Measurements from ENCODE around the gene SLC4A8. TPM values are rescaled to one million over a fixed set of nuclear protein-coding genes. Genes with fewer than 3 reads are reported as not detected.

Gene SLC4A8
- total and polyA plus RNA-seq, 11 donors = 0.07 to 3.6 (median 0.51) TPM

DNA sequence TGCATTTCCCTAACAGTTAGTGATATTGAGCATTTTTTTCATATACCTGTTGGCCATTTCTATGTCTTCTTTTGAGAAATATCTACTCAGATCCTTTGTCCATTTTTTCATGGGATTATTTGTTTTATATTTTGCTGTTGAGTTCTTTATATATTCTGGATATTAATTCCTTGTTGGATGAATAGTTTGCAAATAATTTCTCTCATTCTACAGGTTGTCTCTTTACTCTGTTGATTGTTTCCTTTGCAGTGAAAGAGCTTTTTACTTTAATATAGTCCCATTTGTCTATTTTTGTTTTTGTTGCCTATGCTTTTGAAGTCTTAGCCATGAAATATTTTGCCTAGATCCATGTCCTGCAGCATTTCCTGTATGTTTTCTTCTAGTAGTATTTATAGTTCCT is 11.5 kb upstream of the SLC4A8 start:
- ATAC-seq = no peak
- H3K4me3 ChIP-seq = no peak overlapping the region
- no peak for TF ChIP-seq POLR2A (IDR thresholded peaks at IDR 0.05)

DNA sequence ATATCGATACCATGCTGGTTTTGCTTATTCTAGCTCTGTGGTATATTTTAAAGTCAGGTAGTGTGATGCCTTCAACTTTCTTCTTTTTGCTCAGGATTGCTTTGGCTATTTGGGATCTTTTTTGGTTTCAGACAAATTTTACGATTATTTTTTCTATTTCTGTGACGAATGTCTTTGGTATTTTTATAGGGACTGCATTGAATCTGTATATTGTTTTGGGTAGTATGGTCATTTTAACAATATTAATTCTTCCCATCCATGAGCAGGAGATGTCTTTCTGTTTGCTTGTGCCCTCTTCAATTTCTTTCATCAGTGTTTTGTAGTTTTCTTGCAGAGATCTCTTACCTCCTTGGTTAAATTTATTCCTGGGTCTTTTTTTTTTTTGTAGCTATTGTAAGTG is 10.8 kb upstream of the SLC4A8 start:
- TF ChIP-seq, protein P1, sequence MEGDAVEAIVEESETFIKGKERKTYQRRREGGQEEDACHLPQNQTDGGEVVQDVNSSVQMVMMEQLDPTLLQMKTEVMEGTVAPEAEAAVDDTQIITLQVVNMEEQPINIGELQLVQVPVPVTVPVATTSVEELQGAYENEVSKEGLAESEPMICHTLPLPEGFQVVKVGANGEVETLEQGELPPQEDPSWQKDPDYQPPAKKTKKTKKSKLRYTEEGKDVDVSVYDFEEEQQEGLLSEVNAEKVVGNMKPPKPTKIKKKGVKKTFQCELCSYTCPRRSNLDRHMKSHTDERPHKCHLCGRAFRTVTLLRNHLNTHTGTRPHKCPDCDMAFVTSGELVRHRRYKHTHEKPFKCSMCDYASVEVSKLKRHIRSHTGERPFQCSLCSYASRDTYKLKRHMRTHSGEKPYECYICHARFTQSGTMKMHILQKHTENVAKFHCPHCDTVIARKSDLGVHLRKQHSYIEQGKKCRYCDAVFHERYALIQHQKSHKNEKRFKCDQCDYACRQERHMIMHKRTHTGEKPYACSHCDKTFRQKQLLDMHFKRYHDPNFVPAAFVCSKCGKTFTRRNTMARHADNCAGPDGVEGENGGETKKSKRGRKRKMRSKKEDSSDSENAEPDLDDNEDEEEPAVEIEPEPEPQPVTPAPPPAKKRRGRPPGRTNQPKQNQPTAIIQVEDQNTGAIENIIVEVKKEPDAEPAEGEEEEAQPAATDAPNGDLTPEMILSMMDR (IDR thresholded peaks at IDR 0.05) = no peak
- TF ChIP-seq POLR2A (IDR thresholded peaks at IDR 0.05) = no peak
- DNase-seq (no peak), ATAC-seq (no peak)
- no peak overlapping the region for H3K4me3 ChIP-seq
- peaks cover 0 to 12% (median 0%) of the 10 kb centered on the region in 9 donors for H3K27me3 ChIP-seq
- 89 to 95% (median 92%) methylated on average over 3 of the region's 3 CpGs for whole genome bisulfite sequencing, 4 donors
- no peaks in the 10 kb centered on the region for H3K36me3 ChIP-seq
- no peak overlapping the region for H3K27ac ChIP-seq
- no peaks in the 10 kb centered on the region for H3K4me1 ChIP-seq
- intact Hi-C loops (cut with DNase I) = no loop called here
- H3K9me3 ChIP-seq = no peaks in the 10 kb centered on the region

More for the DNA sequence above, 11.5 kb upstream of the SLC4A8 start:
- intact Hi-C loops (cut with DNase I) = no loop called here
- Histone ChIP-seq H3K4me1 (no peaks in the 10 kb centered on the region), H3K27me3 (peaks cover 0 to 8% (median 0%) of the 10 kb centered on the region in 9 donors), H3K9me3 (no peaks in the 10 kb centered on the region), H3K27ac (no peak overlapping the region), H3K36me3 (no peaks in the 10 kb centered on the region)
- DNase-seq = no peak

DNA sequence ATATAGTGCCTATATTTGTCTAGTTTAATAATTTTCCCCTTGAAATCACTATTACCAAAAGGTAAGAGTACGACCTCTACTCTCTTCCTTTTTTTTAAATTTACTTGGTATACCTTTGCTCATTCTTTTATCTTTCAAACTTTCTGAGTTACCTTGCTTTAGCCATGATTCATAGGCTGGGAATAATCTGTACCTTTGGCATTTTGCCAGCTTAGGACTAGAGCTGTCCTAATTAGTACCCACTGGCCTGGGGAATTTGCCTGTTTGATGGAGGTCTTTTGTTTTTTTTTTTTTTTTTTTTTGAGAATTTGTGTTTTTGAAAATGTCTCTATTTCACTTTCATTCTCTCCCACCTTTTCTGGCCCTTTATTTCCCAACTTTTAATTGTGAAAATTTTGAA is 8.7 kb upstream of the SLC4A8 start:
- intact Hi-C loops (cut with DNase I) = loop anchor here in 1 of 10 donors (5.0 kb wide), 1 partner anchor 461 kb away; no protein-coding TSS in a partner anchor
- H3K9me3 ChIP-seq = no peaks in the 10 kb centered on the region
- no peak for ATAC-seq

DNA sequence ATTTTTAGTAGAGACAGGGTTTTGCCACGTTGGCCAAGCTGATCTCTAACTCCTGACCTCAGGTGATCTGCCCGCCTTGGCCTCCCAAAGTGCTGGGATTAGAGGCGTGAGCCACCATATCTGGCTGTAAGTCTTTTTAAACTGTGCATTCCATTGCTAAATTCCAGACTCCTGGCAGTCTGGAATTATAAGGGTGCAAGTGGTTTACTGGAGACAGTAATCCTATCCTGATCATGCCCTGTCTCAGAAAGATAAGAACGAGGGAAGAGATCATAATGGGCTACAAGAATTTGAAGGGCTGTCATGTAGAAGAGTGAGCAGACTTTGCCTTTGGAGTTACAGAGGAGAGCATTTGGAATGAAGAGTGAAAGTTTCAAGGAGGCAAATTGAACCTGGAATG is 6.8 kb upstream of the SLC4A8 start:
- no peaks in the 10 kb centered on the region for H3K4me1 ChIP-seq
- no peak for DNase-seq
- H3K36me3 ChIP-seq = no peaks in the 10 kb centered on the region
- intact Hi-C loops (cut with DNase I) = loop anchor here in 1 of 10 donors (5.0 kb wide), 1 partner anchor 459 kb away; no protein-coding TSS in a partner anchor
- no peak overlapping the region for H3K27ac ChIP-seq
- no peak for TF ChIP-seq POLR2A (IDR thresholded peaks at IDR 0.05)
- TF ChIP-seq, protein P1 (IDR thresholded peaks at IDR 0.05) = no peak
- 63 to 78% (median 66%) methylated on average over 4 of the region's 4 CpGs for WGBS, 4 donors
- H3K9me3 ChIP-seq = no peaks in the 10 kb centered on the region
- ATAC-seq = no peak
- no peak overlapping the region for H3K4me3 ChIP-seq
- peaks cover 0 to 24% (median 0%) of the 10 kb centered on the region in 9 donors for H3K27me3 ChIP-seq

More for the DNA sequence above, 8.7 kb upstream of the SLC4A8 start:
- H3K4me1 ChIP-seq = no peaks in the 10 kb centered on the region
- 94 to 98% (median 97%) methylated on average over 1 of the region's 1 CpG for WGBS, 4 donors
- H3K4me3 ChIP-seq = no peak overlapping the region
- H3K27me3 ChIP-seq = peaks cover 0 to 22% (median 0%) of the 10 kb centered on the region in 9 donors
- no peak for TF ChIP-seq POLR2A (IDR thresholded peaks at IDR 0.05)
- TF ChIP-seq, protein P1 (IDR thresholded peaks at IDR 0.05) = no peak
- no peak overlapping the region for H3K27ac ChIP-seq
- H3K36me3 ChIP-seq = no peaks in the 10 kb centered on the region
- no peak for DNase-seq
